ENCODE results near the gene ISCU.
A peak's percentile ranks its signal among the peaks of the same experiment; 100 is the strongest.

The ISCU gene

GRCh38 chr12:108562348-108563135 is at the start of gene ISCU:
ISCU (plus strand) TSS chr12:108562596; CDS start chr12:108562623, 27 bp downstream.
- no peaks in the 10 kb centered on the region for H3K27me3 ChIP-seq (ENCODE audit: control insufficient read depth, insufficient read depth, low read length)
- H3K9me3 ChIP-seq (ENCODE audit: control insufficient read depth, insufficient read depth, low read depth, low read length) = no peaks in the 10 kb centered on the region
- peak within 1 kb of the TSS; percentile 99 for H3K27ac ChIP-seq (ENCODE audit: low read depth, low read length)
- peak within 1 kb of the TSS; percentile 98 for H3K9ac ChIP-seq (ENCODE audit: low read length)
- peaks cover 9% of the 10 kb centered on the region; the same call in 1 of the 2 replicates for H3K4me1 ChIP-seq (ENCODE audit: control insufficient read depth, insufficient read depth, low read length)
- H3K36me3 ChIP-seq (ENCODE audit: control insufficient read depth, insufficient read depth, low read length) = peaks cover 44% of the 10 kb centered on the region
- peak within 1 kb of the TSS; percentile 97 for H3K4me3 ChIP-seq (ENCODE audit: low read depth, low read length)

DNA sequence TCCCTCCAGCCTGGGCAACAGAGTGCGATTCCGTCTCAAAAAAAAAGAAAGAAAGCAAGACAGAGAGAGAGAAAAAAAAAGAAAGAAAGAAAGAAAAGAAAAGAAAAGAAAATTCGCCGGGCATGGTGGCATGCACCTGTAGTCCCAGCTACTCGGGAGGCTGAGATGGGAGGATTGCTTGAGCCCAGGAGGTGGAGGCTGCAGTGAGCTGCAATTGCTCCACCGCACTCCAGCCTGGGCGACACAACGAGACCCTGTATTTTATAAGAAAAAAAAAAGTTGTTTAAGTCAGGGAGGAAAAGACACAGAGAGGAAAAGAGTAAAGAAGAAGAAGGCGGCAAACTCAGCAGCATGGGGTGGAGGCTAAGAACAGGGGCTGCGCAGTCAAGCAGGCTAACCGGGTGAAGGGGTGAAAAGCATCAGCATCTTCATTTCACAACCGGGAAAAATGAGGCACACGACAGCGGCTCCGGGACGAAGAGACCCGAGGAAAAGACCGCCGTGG is 47.9 kb upstream of the ISCU start:
- H3K9ac ChIP-seq (ENCODE audit: low read length) = no peak overlapping the region

GRCh38 chr12:108514973-108515814 is 47.2 kb upstream of the ISCU start, which contains the start of gene FICD:
FICD (plus strand) TSS chr12:108515277; CDS start chr12:108516973, 1,696 bp downstream.
- H3K4me3 ChIP-seq (ENCODE audit: low read depth, low read length) = peak within 1 kb of the TSS; percentile 79
- H3K9ac ChIP-seq (ENCODE audit: low read length) = peak within 1 kb of the TSS; percentile 75
- H3K9me3 ChIP-seq (ENCODE audit: control insufficient read depth, insufficient read depth, low read depth, low read length) = no peaks in the 10 kb centered on the region
- no peaks in the 10 kb centered on the region for H3K27me3 ChIP-seq (ENCODE audit: control insufficient read depth, insufficient read depth, low read length)
- H3K27ac ChIP-seq (ENCODE audit: low read depth, low read length) = no peak within 1 kb of the TSS
- H3K4me1 ChIP-seq (ENCODE audit: control insufficient read depth, insufficient read depth, low read length) = peaks cover 8% of the 10 kb centered on the region
- H3K36me3 ChIP-seq (ENCODE audit: control insufficient read depth, insufficient read depth, low read length) = peaks cover 31% of the 10 kb centered on the region

More for the DNA sequence above, 47.9 kb upstream of the ISCU start:
- Histone ChIP-seq H3K27me3 (ENCODE audit: control insufficient read depth, insufficient read depth, low read length) (no peaks in the 10 kb centered on the region), H3K4me1 (ENCODE audit: control insufficient read depth, insufficient read depth, low read length) (peaks cover 8% of the 10 kb centered on the region), H3K27ac (ENCODE audit: low read depth, low read length) (no peak overlapping the region), H3K36me3 (ENCODE audit: control insufficient read depth, insufficient read depth, low read length) (peaks cover 24% of the 10 kb centered on the region), H3K9me3 (ENCODE audit: control insufficient read depth, insufficient read depth, low read depth, low read length) (0 out of 2 replicates have a peak, but pooled peaks cover 2% of the 10 kb centered on the region), H3K4me3 (ENCODE audit: low read depth, low read length) (peak overlapping the region; percentile 79)

- peaks cover 38% of the 10 kb centered on the region for H3K36me3 ChIP-seq (ENCODE audit: control insufficient read depth, insufficient read depth, low read length)
- no peaks in the 10 kb centered on the region for H3K9me3 ChIP-seq (ENCODE audit: control insufficient read depth, insufficient read depth, low read depth, low read length)
- H3K27me3 ChIP-seq (ENCODE audit: control insufficient read depth, insufficient read depth, low read length) = no peaks in the 10 kb centered on the region
- H3K4me3 ChIP-seq (ENCODE audit: low read depth, low read length) = peak overlapping the region; percentile 79
- H3K4me1 ChIP-seq (ENCODE audit: control insufficient read depth, insufficient read depth, low read length) = peaks cover 8% of the 10 kb centered on the region
- peak overlapping the region; percentile 75 for H3K9ac ChIP-seq (ENCODE audit: low read length)
- no peak overlapping the region for H3K27ac ChIP-seq (ENCODE audit: low read depth, low read length)
Observed at GRCh38 chr12:108515916-108516315, 46.5 kb upstream of the ISCU start.

DNA sequence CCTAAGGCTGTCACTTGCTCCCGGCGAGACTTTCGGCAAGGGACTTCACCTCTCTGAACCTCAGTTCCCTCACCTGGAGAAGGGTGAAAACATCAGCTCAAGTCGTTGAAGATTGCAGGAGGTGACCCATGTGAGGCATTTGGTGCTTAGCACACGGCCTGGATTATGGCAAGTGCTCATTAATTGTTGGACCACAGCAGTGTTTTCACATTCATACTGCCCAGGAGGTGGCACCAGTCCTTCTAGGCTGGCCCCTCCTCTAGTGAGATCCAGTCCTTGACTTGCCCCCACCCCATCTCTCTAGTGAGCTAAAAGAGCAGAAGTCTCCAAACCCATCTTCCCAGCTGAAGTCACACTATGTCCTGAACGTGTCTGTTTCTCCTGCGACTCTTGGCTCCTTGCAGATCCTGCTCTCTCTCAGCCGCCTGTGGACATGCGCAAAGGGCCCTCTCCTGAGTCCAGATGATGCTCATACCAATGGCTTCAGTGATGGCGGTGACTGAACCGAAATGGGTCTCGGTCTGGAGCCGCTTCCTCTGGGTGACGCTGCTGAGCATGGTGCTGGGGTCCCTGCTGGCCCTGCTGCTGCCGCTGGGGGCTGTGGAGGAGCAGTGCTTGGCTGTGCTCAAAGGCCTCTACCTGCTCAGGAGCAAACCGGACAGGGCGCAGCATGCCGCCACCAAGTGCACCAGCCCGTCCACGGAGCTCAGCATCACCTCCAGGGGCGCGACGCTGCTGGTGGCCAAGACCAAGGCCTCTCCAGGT is 45.7 kb upstream of the ISCU start:
- Histone ChIP-seq H3K27ac (ENCODE audit: low read depth, low read length) (no peak overlapping the region), H3K9ac (ENCODE audit: low read length) (no peak overlapping the region)

DNA sequence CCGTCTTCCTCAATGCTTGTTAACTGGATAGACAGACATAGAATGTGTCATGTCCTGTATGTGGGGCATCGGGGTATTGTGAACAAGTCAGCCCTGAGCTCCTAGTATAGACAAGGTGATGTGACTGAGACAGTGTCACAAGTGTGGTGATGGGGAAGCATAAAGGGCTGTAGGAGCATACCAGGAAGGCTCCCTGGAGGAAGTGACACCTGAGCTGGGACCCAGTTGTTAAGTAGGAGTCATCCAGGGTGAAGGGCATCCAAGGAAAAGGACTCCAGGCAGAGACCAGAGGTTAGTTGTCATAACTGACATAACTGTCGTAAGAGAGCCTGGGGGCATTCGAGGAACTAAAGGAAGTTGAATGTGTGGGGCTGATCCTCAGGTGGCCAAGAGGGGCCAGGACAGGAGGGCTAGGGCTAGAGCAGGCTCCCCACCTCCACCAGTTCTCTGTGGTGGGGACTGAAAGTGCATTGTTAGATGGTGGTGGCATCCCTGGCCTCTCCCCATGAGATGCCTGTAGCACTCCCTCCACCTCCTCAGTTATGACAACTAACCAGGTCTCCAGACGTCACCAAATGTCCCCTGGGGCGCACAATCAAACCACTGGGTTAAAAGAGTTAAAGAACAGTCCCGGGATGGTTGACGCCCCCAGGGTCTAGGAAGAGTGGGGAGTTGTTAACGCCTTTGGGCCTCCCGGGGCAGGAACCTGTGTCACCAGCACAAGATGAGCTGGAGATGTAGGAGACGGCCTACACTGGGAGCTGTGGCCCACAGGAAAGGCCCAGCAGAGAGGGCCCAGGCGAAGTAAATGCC is 44.9 kb upstream of the ISCU start:
- no peak overlapping the region for H3K27ac ChIP-seq (ENCODE audit: low read depth, low read length)
- no peak overlapping the region for H3K9ac ChIP-seq (ENCODE audit: low read length)
- peaks cover 5% of the 10 kb centered on the region for H3K4me1 ChIP-seq (ENCODE audit: control insufficient read depth, insufficient read depth, low read length)
- H3K36me3 ChIP-seq (ENCODE audit: control insufficient read depth, insufficient read depth, low read length) = peaks cover 54% of the 10 kb centered on the region
- no peaks in the 10 kb centered on the region for H3K9me3 ChIP-seq (ENCODE audit: control insufficient read depth, insufficient read depth, low read depth, low read length)
- no peak overlapping the region for H3K4me3 ChIP-seq (ENCODE audit: low read depth, low read length)
- H3K27me3 ChIP-seq (ENCODE audit: control insufficient read depth, insufficient read depth, low read length) = no peaks in the 10 kb centered on the region

More for the DNA sequence above, 45.7 kb upstream of the ISCU start:
- Histone ChIP-seq H3K4me3 (ENCODE audit: low read depth, low read length) (no peak overlapping the region), H3K36me3 (ENCODE audit: control insufficient read depth, insufficient read depth, low read length) (peaks cover 46% of the 10 kb centered on the region), H3K9me3 (ENCODE audit: control insufficient read depth, insufficient read depth, low read depth, low read length) (no peaks in the 10 kb centered on the region), H3K4me1 (ENCODE audit: control insufficient read depth, insufficient read depth, low read length) (peaks cover 6% of the 10 kb centered on the region), H3K27me3 (ENCODE audit: control insufficient read depth, insufficient read depth, low read length) (no peaks in the 10 kb centered on the region)

DNA sequence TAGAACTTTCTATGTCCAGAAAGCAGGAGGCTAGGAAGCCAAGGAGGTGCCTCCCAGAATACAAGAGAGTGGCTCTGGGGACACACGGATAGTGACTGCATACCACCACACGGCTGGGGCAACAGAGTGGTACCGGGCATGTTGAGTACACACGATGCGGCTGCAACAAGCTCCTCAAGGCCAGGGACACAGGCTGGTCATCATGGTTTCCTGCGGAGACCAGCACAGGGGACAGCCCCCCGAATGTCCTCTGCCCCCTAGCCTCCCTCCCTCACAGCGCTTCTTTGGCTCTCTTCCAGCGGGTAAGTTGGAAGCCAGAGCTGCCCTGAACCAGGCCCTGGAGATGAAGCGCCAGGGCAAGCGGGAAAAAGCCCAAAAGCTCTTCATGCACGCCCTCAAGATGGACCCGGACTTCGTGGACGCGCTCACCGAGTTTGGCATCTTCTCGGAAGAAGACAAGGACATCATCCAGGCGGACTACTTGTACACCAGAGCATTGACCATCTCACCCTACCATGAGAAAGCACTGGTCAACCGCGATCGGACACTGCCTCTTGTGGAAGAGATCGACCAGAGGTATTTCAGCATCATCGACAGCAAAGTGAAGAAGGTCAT is 44.2 kb upstream of the ISCU start:
- Histone ChIP-seq H3K4me3 (ENCODE audit: low read depth, low read length) (no peak overlapping the region), H3K27ac (ENCODE audit: low read depth, low read length) (no peak overlapping the region), H3K4me1 (ENCODE audit: control insufficient read depth, insufficient read depth, low read length) (peaks cover 5% of the 10 kb centered on the region), H3K9me3 (ENCODE audit: control insufficient read depth, insufficient read depth, low read depth, low read length) (no peaks in the 10 kb centered on the region), H3K27me3 (ENCODE audit: control insufficient read depth, insufficient read depth, low read length) (no peaks in the 10 kb centered on the region), H3K9ac (ENCODE audit: low read length) (no peak overlapping the region), H3K36me3 (ENCODE audit: control insufficient read depth, insufficient read depth, low read length) (peaks cover 61% of the 10 kb centered on the region)

- H3K36me3 ChIP-seq (ENCODE audit: control insufficient read depth, insufficient read depth, low read length) = peaks cover 68% of the 10 kb centered on the region
- H3K4me1 ChIP-seq (ENCODE audit: control insufficient read depth, insufficient read depth, low read length) = peaks cover 5% of the 10 kb centered on the region
- H3K9me3 ChIP-seq (ENCODE audit: control insufficient read depth, insufficient read depth, low read depth, low read length) = no peaks in the 10 kb centered on the region
- H3K9ac ChIP-seq (ENCODE audit: low read length) = no peak overlapping the region
- no peaks in the 10 kb centered on the region for H3K27me3 ChIP-seq (ENCODE audit: control insufficient read depth, insufficient read depth, low read length)
- no peak overlapping the region for H3K27ac ChIP-seq (ENCODE audit: low read depth, low read length)
- no peak overlapping the region for H3K4me3 ChIP-seq (ENCODE audit: low read depth, low read length)
Observed at GRCh38 chr12:108518716-108519496, 43.5 kb upstream of the ISCU start.

DNA sequence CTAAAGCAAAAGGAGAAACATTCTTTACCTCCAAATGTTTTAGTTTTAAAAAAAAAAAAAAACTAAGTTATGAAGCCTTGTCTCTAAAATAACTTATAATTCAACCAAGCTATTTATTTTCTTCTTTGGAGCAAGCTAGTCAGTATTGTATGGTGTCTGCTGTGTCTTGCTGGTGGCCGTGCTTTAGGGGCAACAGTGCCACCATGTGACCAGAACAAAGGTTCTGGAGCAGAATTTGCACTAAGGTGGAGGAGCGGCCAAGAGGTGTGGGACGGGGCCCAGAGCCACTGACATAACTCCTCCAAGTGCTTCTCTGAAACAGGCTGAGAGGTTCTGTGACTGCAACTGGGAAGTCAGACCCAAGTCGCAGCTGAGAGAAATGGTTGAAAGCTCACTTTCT is 42.8 kb upstream of the ISCU start:
- Histone ChIP-seq H3K27me3 (ENCODE audit: control insufficient read depth, insufficient read depth, low read length) (no peaks in the 10 kb centered on the region), H3K27ac (ENCODE audit: low read depth, low read length) (no peak overlapping the region), H3K36me3 (ENCODE audit: control insufficient read depth, insufficient read depth, low read length) (peaks cover 75% of the 10 kb centered on the region)

More for the DNA sequence above, 42.8 kb upstream of the ISCU start:
- H3K9ac ChIP-seq (ENCODE audit: low read length) = no peak overlapping the region
- H3K4me3 ChIP-seq (ENCODE audit: low read depth, low read length) = no peak overlapping the region
- peaks cover 5% of the 10 kb centered on the region for H3K4me1 ChIP-seq (ENCODE audit: control insufficient read depth, insufficient read depth, low read length)
- no peaks in the 10 kb centered on the region for H3K9me3 ChIP-seq (ENCODE audit: control insufficient read depth, insufficient read depth, low read depth, low read length)
